K562 (cell line): ENCODE data around the gene CACNA1A. TPM values are rescaled to one million over a fixed set of nuclear protein-coding genes. Genes with fewer than 3 reads are reported as not detected.

Experiments
- ATAC-seq: fragments of 200-7000 bp; cut with Tn5 transposase; 3 replicates; pipeline ENCODE4 v1.9.1; 2020; ENCODE audit warnings: moderate library complexity
- BruUV-seq: library from RNA; stranded (reverse); fragments of 400-500 nt; replicated peaks from 2 replicates; lab custom pipeline; 2021; lab: Mats Ljungman, UMichigan
- CTCF ChIA-PET: fragments of 300-600 bp; formaldehyde crosslinking; extraction: SDS; loops from one replicate; lab custom pipeline; 2021; ENCODE audit warnings: low intra/inter-chr PET ratio; lab: Yijun Ruan, JAX
- POLR2A ChIA-PET: fragments of 300-600, 350-650 bp; sonication (Branson Sonifier 250); formaldehyde crosslinking; extraction: SDS; loops from one replicate; lab custom pipeline; 2021; ENCODE audit warnings: antibody characterized with exemption, inconsistent platforms; lab: Yijun Ruan, JAX
- DNase-seq, 4 experiments: peaks; one replicate each; pipeline versions ENCODE4 v3.0.0 to v3.0.0-alpha.2; 2011 to 2018; ENCODE audit warnings: low spot score in 3 of 4, mixed read lengths in 3 of 4; ENCODE audit errors: extremely low read depth in 1 of 4
- FAIRE-seq: peaks from 2 replicates; lab custom pipeline; 2011; peaks lifted over from hg19 to GRCh38; lab: Jason Lieb, UNC
- H2AFZ ChIP-seq: 2 replicates; pipeline ENCODE4 v1.6.0; 2011; ENCODE audit warnings: low read depth, low read length, control low read depth, inconsistent platforms
- H3K27ac ChIP-seq: fragments of 200-600 bp; 3 replicates; pipeline ENCODE4 v1.8.0; 2011; ENCODE audit warnings: low read depth, mild to moderate bottlenecking, control low read depth, inconsistent platforms, low read length, moderate library complexity, mixed read lengths; ENCODE audit errors: extremely low read depth
- H3K27me3 ChIP-seq, 2 experiments: fragments of 300-600 bp in 1 of 2; 2 replicates in 1 of 2; 3 replicates in 1 of 2; pipeline versions ENCODE4 v1.6.0 to v1.8.0; 2011; ENCODE audit warnings: inconsistent platforms in 2 of 2, low read length in 2 of 2, mild to moderate bottlenecking in 1 of 2, mixed read lengths in 1 of 2, moderate library complexity in 1 of 2; ENCODE audit not compliant: control insufficient read depth in 2 of 2, insufficient read depth in 2 of 2
- H3K36me3 ChIP-seq: fragments of 300-600 bp; 3 replicates; pipeline ENCODE4 v1.8.0; 2011; ENCODE audit warnings: mild to moderate bottlenecking, low read length, inconsistent platforms; ENCODE audit not compliant: control insufficient read depth, insufficient read depth
- H3K4me1 ChIP-seq, 2 experiments: fragments of 200-600 bp in 1 of 2; replicated peaks in 1 of 2; 2 replicates in 1 of 2; 3 replicates in 1 of 2; pipeline versions ENCODE4 v1.5.1 to v1.8.0; 2011; ENCODE audit warnings: inconsistent platforms in 2 of 2, low read length in 2 of 2, mild to moderate bottlenecking in 1 of 2, mixed read lengths in 1 of 2, moderate library complexity in 1 of 2; ENCODE audit not compliant: control insufficient read depth in 2 of 2, insufficient read depth in 2 of 2
- H3K4me2 ChIP-seq: 2 replicates; pipeline ENCODE4 v1.6.1; 2011; ENCODE audit warnings: low read length, control low read depth, inconsistent platforms, mixed read lengths; ENCODE audit not compliant: insufficient read depth
- H3K4me3 ChIP-seq: fragments of 200-600 bp; sonication (generic), shearing (Covaris generic); 2 replicates; pipeline ENCODE4 v1.5.1; 2016; ENCODE audit warnings: control low read depth, inconsistent platforms
- H3K79me2 ChIP-seq: fragments of 200-600 bp; 3 replicates; pipeline ENCODE4 v1.8.0; 2011; ENCODE audit warnings: low read length, inconsistent platforms; ENCODE audit not compliant: control insufficient read depth, insufficient read depth
- H3K9ac ChIP-seq, 2 experiments: 2 replicates each; pipeline versions ENCODE4 v1.6.0 to v1.6.1; 2011; ENCODE audit warnings: low read depth in 2 of 2, low read length in 2 of 2, control low read depth in 1 of 2, inconsistent platforms in 1 of 2, mild to moderate bottlenecking in 1 of 2, mixed read lengths in 1 of 2; ENCODE audit not compliant: insufficient read depth in 1 of 2
- H3K9me1 ChIP-seq: one replicate; pipeline ENCODE4 v1.6.0; 2011; ENCODE audit warnings: inconsistent platforms, mild to moderate bottlenecking, low read length, moderate library complexity; ENCODE audit not compliant: control insufficient read depth, insufficient read depth
- H3K9me3 ChIP-seq: replicated peaks from 2 replicates; pipeline ENCODE4 v1.5.1; 2011; ENCODE audit warnings: low read depth, low read length, inconsistent platforms; ENCODE audit not compliant: control insufficient read depth, insufficient read depth
- H4K20me1 ChIP-seq: replicated peaks from 2 replicates; pipeline ENCODE4 v1.6.1; 2011; ENCODE audit warnings: low read length, inconsistent platforms, mixed read lengths; ENCODE audit not compliant: control insufficient read depth, insufficient read depth
- CHD1 ChIP-seq: fragments of 200-600 bp; sonication (generic); IDR thresholded peaks from one replicate; pipeline ENCODE4 v1.6.1; 2012; ENCODE audit warnings: mild to moderate bottlenecking, moderate library complexity, low read length, inconsistent platforms
- CREBBP ChIP-seq: IDR thresholded peaks from one replicate; pipeline ENCODE4 v1.6.1; 2012; ENCODE audit warnings: low read depth, mild to moderate bottlenecking, control low read depth, inconsistent platforms, low read length
- ESRRA ChIP-seq: fragments of 450-650 bp; IDR thresholded peaks from 2 replicates; pipeline ENCODE4 v1.6.1; 2014; ENCODE audit warnings: low read depth, mild to moderate bottlenecking, moderate library complexity, borderline replicate concordance
- HCFC1 ChIP-seq: IDR thresholded peaks from 2 replicates; pipeline ENCODE4 v1.6.1; 2012; ENCODE audit warnings: low read depth, low read length, improper control_type of control experiment
- MAFF ChIP-seq: IDR thresholded peaks from 2 replicates; pipeline ENCODE4 v1.6.1; 2012; ENCODE audit warnings: low read length, improper control_type of control experiment
- NR2C1 ChIP-seq, 2 experiments: fragments of 450-650 bp; IDR thresholded peaks; 2 replicates each; pipeline ENCODE4 v1.6.1; 2017; ENCODE audit warnings: mild to moderate bottlenecking in 2 of 2, antibody characterized with exemption in 1 of 2, inconsistent platforms in 1 of 2, missing compliant biosample characterization in 1 of 2, missing genetic modification characterization in 1 of 2
- RAD21 ChIP-seq, 2 experiments: fragments of 250-450 bp in 1 of 2; fragments of 450-650 bp in 1 of 2; sonication (Bioruptor Pico) in 1 of 2; formaldehyde crosslinking in 1 of 2; IDR thresholded peaks in 1 of 2; conservative IDR thresholded peaks in 1 of 2; 2 replicates each; pipeline versions ENCODE4 v1.4.0 to v1.8.0; 2020 to 2022; ENCODE audit warnings: mild to moderate bottlenecking in 2 of 2, moderate library complexity in 1 of 2
- RBBP5 ChIP-seq: fragments of 200-600 bp; sonication (generic); IDR thresholded peaks from 2 replicates; pipeline ENCODE4 v1.6.1; 2012; ENCODE audit warnings: borderline replicate concordance, mild to moderate bottlenecking, low read length, control low read depth, inconsistent platforms; ENCODE audit not compliant: insufficient read depth, poor library complexity, severe bottlenecking
- TAF7 ChIP-seq: fragments of 450-650 bp; IDR thresholded peaks from 2 replicates; pipeline ENCODE4 v1.6.1; 2016; ENCODE audit warnings: missing genetic modification characterization, missing compliant biosample characterization
- TEAD2 ChIP-seq: fragments of 450-650 bp; IDR thresholded peaks from 2 replicates; pipeline ENCODE4 v1.6.1; 2016; ENCODE audit warnings: missing genetic modification characterization, control low read depth, missing compliant biosample characterization
- ZFPM2 ChIP-seq: fragments of 250-450 bp; sonication (Bioruptor Pico); IDR thresholded peaks from 2 replicates; pipeline ENCODE4 v1.5.1; 2022; ENCODE audit warnings: mild to moderate bottlenecking
- ZNF140 ChIP-seq: fragments of 250-450 bp; sonication (Bioruptor Pico); IDR thresholded peaks from 2 replicates; pipeline ENCODE4 v1.8.0; 2021; ENCODE audit warnings: moderate library complexity, mild to moderate bottlenecking, inconsistent platforms
- ZNF75A ChIP-seq: fragments of 450-650 bp; formaldehyde crosslinking; IDR thresholded peaks from 2 replicates; pipeline ENCODE4 v1.4.0; 2020; ENCODE audit warnings: mild to moderate bottlenecking
- WGBS: fragments of 100-300 bp; shearing (Covaris generic); methylation state at CpG from one replicate; pipeline ENCODE4 v1.1.6; 2016; ENCODE audit warnings: low coverage, mixed read lengths; ENCODE audit not compliant: insufficient coverage; ENCODE audit errors: missing lambda C conversion rate; 5-methylcytosine and 5-hydroxymethylcytosine counted together
- in situ Hi-C: fragments of 300-500 bp; cut with MboI; formaldehyde crosslinking; loops from 4 replicates; pipeline ENCODE4 v1.15.0; 2018; ENCODE audit warnings: inconsistent platforms, mixed read lengths
- intact Hi-C: fragments of 100-400 bp; cut with micrococcal nuclease; formaldehyde crosslinking; loops from 2 replicates; pipeline ENCODE4 v1.14.2; 2022
- polyA plus RNA-seq, 8 experiments: library from polyadenylated mRNA; depleted of rRNA in 4 of 8; stranded (reverse) in 5 of 8; unstranded in 3 of 8; fragments of >200 nt; fragmentation: Nextera tagmentation in 2 of 8; fragmentation: Illumina TruSeq in 1 of 8; extraction: Ambion mirVana in 2 of 8; extraction: Trizol in 1 of 8; gene quantifications; 2 replicates each; pipeline versions ENCODE4 v1.2.1 to v1.2.3, GENCODE V29; 2011 to 2014; ENCODE audit warnings: inconsistent platforms in 1 of 8, missing spikeins in 1 of 8
- total RNA-seq, 7 experiments: library from RNA; depleted of rRNA in 6 of 7; stranded (reverse); fragments of >200 nt in 6 of 7; fragmentation: Illumina TruSeq in 2 of 7; extraction: Trizol in 2 of 7; gene quantifications; 2 replicates each; pipeline versions ENCODE4 v1.2.1 to v1.2.3, GENCODE V29; 2011 to 2021; ENCODE audit warnings: low replicate concordance in 1 of 7
- TF ChIP-seq, protein P1 (sequence below): sonication (generic); formaldehyde crosslinking; IDR thresholded peaks from 2 replicates; pipeline ENCODE4 v1.8.1; 2023; ENCODE audit warnings: mild to moderate bottlenecking, missing genetic modification reagents
- TF ChIP-seq, protein P2 (sequence below), 2 experiments: IDR thresholded peaks; 2 replicates each; pipeline ENCODE4 v1.6.1; 2012; ENCODE audit warnings: improper control_type of control experiment in 2 of 2, low read depth in 2 of 2, low read length in 2 of 2, borderline replicate concordance in 1 of 2
- TF ChIP-seq, protein P3 (sequence below): fragments of 450-650 bp; IDR thresholded peaks from 2 replicates; pipeline ENCODE4 v1.6.1; 2017; ENCODE audit warnings: antibody characterized with exemption

The CACNA1A gene
- total and polyA plus RNA-seq, 9 of the 15 experiments (the other 6 are each of a cell fraction or from before 2014, with no cell fraction given), result 0.03 to 0.20 (median 0.09) TPM; not detected in 1

DNA sequence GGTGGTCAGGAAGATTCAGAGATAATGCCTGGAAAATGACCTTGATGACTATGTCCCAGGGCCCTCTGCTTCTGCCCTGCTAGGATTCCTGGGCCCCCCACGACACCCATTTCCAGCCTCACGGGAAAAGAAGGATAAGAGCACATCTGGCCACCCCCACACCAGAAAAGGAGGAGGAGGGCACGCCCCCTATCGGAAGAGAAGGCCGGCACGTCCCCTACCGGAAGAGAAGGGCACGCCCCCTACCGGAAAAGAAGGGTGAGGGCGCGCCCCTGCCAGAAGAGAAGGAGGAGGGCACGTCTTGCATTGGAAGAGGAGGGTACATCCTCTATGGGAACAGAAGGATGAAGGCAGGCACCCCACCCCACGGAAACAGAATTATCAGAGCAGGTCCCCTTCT, 271.8 kb downstream of the CACNA1A start:
- CTCF ChIA-PET, result no interaction called here
- 0% methylated on average over 5 of the region's 13 CpGs for WGBS
- DNase-seq (peak; percentile 88 to 92 (median 92)), ATAC-seq (peak; percentile 99), FAIRE-seq (peak; percentile 88)
- no peaks in the 10 kb centered on the region for H3K9me3 ChIP-seq
- H3K4me2 ChIP-seq, result peak overlapping the region; percentile 73
- peak overlapping the region in 1 of 2 experiments; percentile 61; a peak in 1 of 4 replicates for H3K9ac ChIP-seq
- intact Hi-C loops, result loop anchor here (10.0 kb wide), 1 partner anchor 130 kb away; the partner anchor contains the start of gene LYL1
- H3K4me3 ChIP-seq, result no peak overlapping the region
- H3K27me3 ChIP-seq, result peaks cover 0 to 40% of the 10 kb centered on the region in 2 experiments; a peak in 3 of 5 replicates
- peaks cover 6 to 19% of the 10 kb centered on the region in 2 experiments; a peak in 4 of 5 replicates for H3K4me1 ChIP-seq
- in situ Hi-C loops, result no loop called here
- no peaks in the 10 kb centered on the region for H3K9me1 ChIP-seq
- H3K27ac ChIP-seq, result no peak overlapping the region
- H3K79me2 ChIP-seq, result no peaks in the 10 kb centered on the region
- H2AFZ ChIP-seq, result peak overlapping the region; percentile 73
- H3K36me3 ChIP-seq, result no peaks in the 10 kb centered on the region
- POLR2A ChIA-PET, result no interaction called here
- BruUV-seq, result no TSS peak
- no peaks in the 10 kb centered on the region for H4K20me1 ChIP-seq
- TF ChIP-seq ZFPM2 (CRISPR knock-in tag), result no peak
- no peak for TF ChIP-seq TAF7 (tag)
- TF ChIP-seq, protein P1, sequence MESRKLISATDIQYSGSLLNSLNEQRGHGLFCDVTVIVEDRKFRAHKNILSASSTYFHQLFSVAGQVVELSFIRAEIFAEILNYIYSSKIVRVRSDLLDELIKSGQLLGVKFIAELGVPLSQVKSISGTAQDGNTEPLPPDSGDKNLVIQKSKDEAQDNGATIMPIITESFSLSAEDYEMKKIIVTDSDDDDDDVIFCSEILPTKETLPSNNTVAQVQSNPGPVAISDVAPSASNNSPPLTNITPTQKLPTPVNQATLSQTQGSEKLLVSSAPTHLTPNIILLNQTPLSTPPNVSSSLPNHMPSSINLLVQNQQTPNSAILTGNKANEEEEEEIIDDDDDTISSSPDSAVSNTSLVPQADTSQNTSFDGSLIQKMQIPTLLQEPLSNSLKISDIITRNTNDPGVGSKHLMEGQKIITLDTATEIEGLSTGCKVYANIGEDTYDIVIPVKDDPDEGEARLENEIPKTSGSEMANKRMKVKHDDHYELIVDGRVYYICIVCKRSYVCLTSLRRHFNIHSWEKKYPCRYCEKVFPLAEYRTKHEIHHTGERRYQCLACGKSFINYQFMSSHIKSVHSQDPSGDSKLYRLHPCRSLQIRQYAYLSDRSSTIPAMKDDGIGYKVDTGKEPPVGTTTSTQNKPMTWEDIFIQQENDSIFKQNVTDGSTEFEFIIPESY (CRISPR knock-in tag), result 0 out of 2 replicates have a peak, but pooled peaks have one; percentile 6
- TF ChIP-seq, protein P2, sequence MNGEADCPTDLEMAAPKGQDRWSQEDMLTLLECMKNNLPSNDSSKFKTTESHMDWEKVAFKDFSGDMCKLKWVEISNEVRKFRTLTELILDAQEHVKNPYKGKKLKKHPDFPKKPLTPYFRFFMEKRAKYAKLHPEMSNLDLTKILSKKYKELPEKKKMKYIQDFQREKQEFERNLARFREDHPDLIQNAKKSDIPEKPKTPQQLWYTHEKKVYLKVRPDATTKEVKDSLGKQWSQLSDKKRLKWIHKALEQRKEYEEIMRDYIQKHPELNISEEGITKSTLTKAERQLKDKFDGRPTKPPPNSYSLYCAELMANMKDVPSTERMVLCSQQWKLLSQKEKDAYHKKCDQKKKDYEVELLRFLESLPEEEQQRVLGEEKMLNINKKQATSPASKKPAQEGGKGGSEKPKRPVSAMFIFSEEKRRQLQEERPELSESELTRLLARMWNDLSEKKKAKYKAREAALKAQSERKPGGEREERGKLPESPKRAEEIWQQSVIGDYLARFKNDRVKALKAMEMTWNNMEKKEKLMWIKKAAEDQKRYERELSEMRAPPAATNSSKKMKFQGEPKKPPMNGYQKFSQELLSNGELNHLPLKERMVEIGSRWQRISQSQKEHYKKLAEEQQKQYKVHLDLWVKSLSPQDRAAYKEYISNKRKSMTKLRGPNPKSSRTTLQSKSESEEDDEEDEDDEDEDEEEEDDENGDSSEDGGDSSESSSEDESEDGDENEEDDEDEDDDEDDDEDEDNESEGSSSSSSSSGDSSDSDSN (IDR thresholded peaks at IDR 0.05; ENCODE audit: borderline replicate concordance in 1 of 2, low read depth in 2 of 2, low read length in 2 of 2), result no peak
- TF ChIP-seq ZNF75A (CRISPR knock-in tag), result no peak
- no peak for TF ChIP-seq TEAD2 (tag)
- no peak for TF ChIP-seq CHD1
- TF ChIP-seq MAFF, result no peak
- peak; percentile 57 for TF ChIP-seq ESRRA
- TF ChIP-seq RBBP5, result no peak
- no peak for TF ChIP-seq ZNF140 (CRISPR knock-in tag)
- TF ChIP-seq, protein P3, sequence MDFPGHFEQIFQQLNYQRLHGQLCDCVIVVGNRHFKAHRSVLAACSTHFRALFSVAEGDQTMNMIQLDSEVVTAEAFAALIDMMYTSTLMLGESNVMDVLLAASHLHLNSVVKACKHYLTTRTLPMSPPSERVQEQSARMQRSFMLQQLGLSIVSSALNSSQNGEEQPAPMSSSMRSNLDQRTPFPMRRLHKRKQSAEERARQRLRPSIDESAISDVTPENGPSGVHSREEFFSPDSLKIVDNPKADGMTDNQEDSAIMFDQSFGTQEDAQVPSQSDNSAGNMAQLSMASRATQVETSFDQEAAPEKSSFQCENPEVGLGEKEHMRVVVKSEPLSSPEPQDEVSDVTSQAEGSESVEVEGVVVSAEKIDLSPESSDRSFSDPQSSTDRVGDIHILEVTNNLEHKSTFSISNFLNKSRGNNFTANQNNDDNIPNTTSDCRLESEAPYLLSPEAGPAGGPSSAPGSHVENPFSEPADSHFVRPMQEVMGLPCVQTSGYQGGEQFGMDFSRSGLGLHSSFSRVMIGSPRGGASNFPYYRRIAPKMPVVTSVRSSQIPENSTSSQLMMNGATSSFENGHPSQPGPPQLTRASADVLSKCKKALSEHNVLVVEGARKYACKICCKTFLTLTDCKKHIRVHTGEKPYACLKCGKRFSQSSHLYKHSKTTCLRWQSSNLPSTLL, result no peak
- peak; percentile 32 to 70 for TF ChIP-seq RAD21 (CRISPR knock-in tag; conservative IDR thresholded peaks at IDR 0.05 in 1 of 2, IDR thresholded peaks at IDR 0.05 in 1 of 2)
- TF ChIP-seq CREBBP, result no peak
- peak; percentile 47; the same call in 1 of the 2 replicates for TF ChIP-seq HCFC1
- no peak for TF ChIP-seq NR2C1 (IDR thresholded peaks at IDR 0.05)
- no peak for TF ChIP-seq NR2C1 (tag; IDR thresholded peaks at IDR 0.05)
